Liver (tissue), 9 donors: ENCODE data around the gene PLCD1. TPM values are rescaled to one million over a fixed set of nuclear protein-coding genes. Genes with fewer than 3 reads are reported as not detected.

Experiments used
- DNase-seq: peaks from one replicate; pipeline ENCODE4 v3.0.0-alpha.2; 2017; ENCODE audit warnings: low spot score
- H3K27ac ChIP-seq, 2 donors: one replicate each; pipeline ENCODE4 v1.7.0; 2013; ENCODE audit warnings: inconsistent platforms in 2 of 2, low read length in 2 of 2, control low read depth in 1 of 2, low read depth in 1 of 2, mild to moderate bottlenecking in 1 of 2
- H3K27me3 ChIP-seq, 4 donors: one replicate each; pipeline versions ENCODE4 v1.6.1 to v1.7.0; 2013; ENCODE audit warnings: low read length in 3 of 4, inconsistent platforms in 1 of 4, mild to moderate bottlenecking in 1 of 4, moderate library complexity in 1 of 4; ENCODE audit not compliant: control insufficient read depth in 4 of 4, insufficient read depth in 4 of 4
- H3K36me3 ChIP-seq, 4 donors: one replicate each; pipeline versions ENCODE4 v1.6.1 to v1.7.0; 2013; ENCODE audit warnings: low read length in 3 of 4, mild to moderate bottlenecking in 3 of 4, low read depth in 1 of 4, moderate library complexity in 1 of 4; ENCODE audit not compliant: control insufficient read depth in 4 of 4, insufficient read depth in 3 of 4
- H3K4me1 ChIP-seq, 4 donors: one replicate each; pipeline versions ENCODE4 v1.6.1 to v1.7.0; 2013; ENCODE audit warnings: low read length in 3 of 4, mild to moderate bottlenecking in 3 of 4, moderate library complexity in 1 of 4; ENCODE audit not compliant: control insufficient read depth in 4 of 4, insufficient read depth in 4 of 4
- H3K4me3 ChIP-seq, 3 donors: one replicate each; pipeline versions ENCODE4 v1.6.1 to v1.7.0; 2013; ENCODE audit warnings: low read length in 3 of 3, control low read depth in 1 of 3, low read depth in 1 of 3, mild to moderate bottlenecking in 1 of 3
- H3K9ac ChIP-seq, 2 donors: one replicate each; pipeline ENCODE4 v1.7.0; 2013; ENCODE audit warnings: low read length in 2 of 2, mild to moderate bottlenecking in 2 of 2, moderate library complexity in 2 of 2, control low read depth in 1 of 2, low read depth in 1 of 2
- H3K9me3 ChIP-seq, 4 donors: one replicate each; pipeline versions ENCODE4 v1.6.1 to v1.7.0; 2013; ENCODE audit warnings: low read length in 3 of 4; ENCODE audit not compliant: control insufficient read depth in 4 of 4
- ATF3 ChIP-seq: IDR thresholded peaks from 2 replicates; pipeline ENCODE4 v1.6.1; 2016; ENCODE audit warnings: antibody characterized with exemption
- CTCF ChIP-seq: fragments of 150-350 bp; IDR thresholded peaks from 2 replicates; pipeline ENCODE4 v1.5.1; 2017; ENCODE audit warnings: improper control_type of control experiment, low read depth, low read length; ENCODE audit not compliant: missing input control
- EGR1 ChIP-seq, 2 donors: IDR thresholded peaks; 2 replicates each; pipeline ENCODE4 v1.6.1; 2016 to 2018; ENCODE audit warnings: antibody characterized with exemption in 2 of 2, low read depth in 2 of 2
- FOXA1 ChIP-seq: IDR thresholded peaks from 2 replicates; pipeline ENCODE4 v1.6.1; 2016; ENCODE audit warnings: antibody characterized with exemption
- FOXA2 ChIP-seq: IDR thresholded peaks from 2 replicates; pipeline ENCODE4 v1.6.1; 2016; ENCODE audit warnings: antibody characterized with exemption
- GABPA ChIP-seq, 2 donors: IDR thresholded peaks in 1 of 2; conservative IDR thresholded peaks in 1 of 2; 2 replicates each; pipeline ENCODE4 v1.6.1; 2016; ENCODE audit warnings: antibody characterized with exemption in 2 of 2, mild to moderate bottlenecking in 1 of 2, moderate library complexity in 1 of 2
- HNF4A ChIP-seq, 2 donors: conservative IDR thresholded peaks; 2 replicates each; pipeline ENCODE4 v1.6.1; 2016; ENCODE audit warnings: antibody characterized with exemption in 2 of 2, mild to moderate bottlenecking in 2 of 2
- HNF4G ChIP-seq: IDR thresholded peaks from 2 replicates; pipeline ENCODE4 v1.6.1; 2016; ENCODE audit warnings: antibody characterized with exemption
- JUND ChIP-seq, 2 donors: IDR thresholded peaks; 2 replicates each; pipeline ENCODE4 v1.6.1; 2016; ENCODE audit warnings: antibody characterized with exemption in 2 of 2
- MAX ChIP-seq: IDR thresholded peaks from 2 replicates; pipeline ENCODE4 v1.6.1; 2016; ENCODE audit warnings: antibody characterized with exemption
- NR2F2 ChIP-seq: IDR thresholded peaks from 2 replicates; pipeline ENCODE4 v1.6.1; 2016; ENCODE audit warnings: antibody characterized with exemption
- RAD21 ChIP-seq, 2 donors: IDR thresholded peaks; 2 replicates each; pipeline ENCODE4 v1.6.1; 2016; ENCODE audit warnings: antibody characterized with exemption in 2 of 2, mild to moderate bottlenecking in 2 of 2
- REST ChIP-seq: IDR thresholded peaks from 2 replicates; pipeline ENCODE4 v1.6.1; 2016; ENCODE audit warnings: antibody characterized with exemption, mild to moderate bottlenecking
- RXRA ChIP-seq, 2 donors: IDR thresholded peaks; 2 replicates each; pipeline ENCODE4 v1.6.1; 2017 to 2018; ENCODE audit warnings: antibody characterized with exemption in 2 of 2, mild to moderate bottlenecking in 1 of 2
- SP1 ChIP-seq: IDR thresholded peaks from 2 replicates; pipeline ENCODE4 v1.6.1; 2018; ENCODE audit warnings: antibody characterized with exemption, mild to moderate bottlenecking
- TAF1 ChIP-seq: conservative IDR thresholded peaks from 2 replicates; pipeline ENCODE4 v1.6.1; 2016; ENCODE audit warnings: antibody characterized with exemption, mild to moderate bottlenecking
- YY1 ChIP-seq: IDR thresholded peaks from 2 replicates; pipeline ENCODE4 v1.6.1; 2016; ENCODE audit warnings: antibody characterized with exemption, mild to moderate bottlenecking
- ZBTB33 ChIP-seq: IDR thresholded peaks from 2 replicates; pipeline ENCODE4 v1.6.1; 2016; ENCODE audit warnings: antibody characterized with exemption
- WGBS: extraction: QIAGEN DNeasy Blood & Tissue Kit; methylation state at CpG from one replicate; pipeline ENCODE4 v1.1.7; 2013; 5-methylcytosine and 5-hydroxymethylcytosine counted together
- polyA plus RNA-seq, 2 donors: library from polyadenylated mRNA; stranded (reverse) in 1 of 2; unstranded in 1 of 2; fragments of 200-250 nt in 1 of 2; fragments of >200 nt in 1 of 2; fragmentation: Nextera tagmentation in 1 of 2; extraction: Ambion mirVana in 1 of 2; gene quantifications; one replicate each; pipeline versions ENCODE4 v1.2.1 to v1.2.3, GENCODE V29; 2013 to 2015
- total RNA-seq, 2 donors: library from RNA; depleted of rRNA; stranded (reverse); fragments of >200 nt; gene quantifications; one replicate each; pipeline ENCODE4 v1.2.3, GENCODE V29; 2014
- donor health status: healthy.
- donor health status: healthy.
- donor health status: healthy.
- donor health status: healthy.
- donor health status: healthy.

The PLCD1 gene
- total and polyA plus RNA-seq, 4 donors: 6.7 to 10.5 (median 9.1) TPM

- TF ChIP-seq EGR1 (IDR thresholded peaks at IDR 0.05; ENCODE audit: low read depth in 2 of 2): no peak
- TF ChIP-seq RXRA (IDR thresholded peaks at IDR 0.05): no peak
- TF ChIP-seq NR2F2: no peak
- TF ChIP-seq CTCF: no peak
- TF ChIP-seq JUND (IDR thresholded peaks at IDR 0.05): no peak
- no peak for TF ChIP-seq MAX
- TF ChIP-seq SP1: no peak
- TF ChIP-seq ATF3: no peak
- no peak for TF ChIP-seq FOXA2
- no peak for TF ChIP-seq FOXA1
- no peak for TF ChIP-seq HNF4G
- no peak for TF ChIP-seq YY1
- TF ChIP-seq ZBTB33: no peak
- TF ChIP-seq TAF1: no peak
- TF ChIP-seq REST: no peak
- no peak for TF ChIP-seq RAD21 (IDR thresholded peaks at IDR 0.05)
- TF ChIP-seq GABPA (IDR thresholded peaks at IDR 0.05 in 1 of 2, conservative IDR thresholded peaks at IDR 0.05 in 1 of 2): no peak
- TF ChIP-seq HNF4A (conservative IDR thresholded peaks at IDR 0.05): no peak
- no peak overlapping the region for H3K27ac ChIP-seq
- H3K27me3 ChIP-seq: no peaks in the 10 kb centered on the region
- peaks cover 0 to 18% (median 8%) of the 10 kb centered on the region in 4 donors for H3K4me1 ChIP-seq
- DNase-seq: no peak
- H3K9me3 ChIP-seq: no peaks in the 10 kb centered on the region
- H3K9ac ChIP-seq: no peak overlapping the region
- no peaks in the 10 kb centered on the region for H3K36me3 ChIP-seq
- WGBS: 93% methylated on average over 10 of the region's 10 CpGs
- H3K4me3 ChIP-seq: no peak overlapping the region
These were observed 32.1 kb downstream of the PLCD1 start for GRCh38 chr3:37997342-37997741.
